ENCODE data around the gene METAP1D.
"Not testable (repeated sequence)": the region's sequence is repeated elsewhere in the genome, so short reads cannot be mapped to it uniquely, and the experiment has no call there.

METAP1D gene

GRCh38 chr2:172105471-172106107 is 105.8 kb downstream of the METAP1D start:
- DNase-seq: no peak

GRCh38 chr2:172106108-172106961 is 106.6 kb downstream of the METAP1D start:
- no peak for DNase-seq

- no peak for DNase-seq
Observed at GRCh38 chr2:172107690-172108586, 108.2 kb downstream of the METAP1D start.

- DNase-seq: no peak
Observed at GRCh38 chr2:172108587-172108930, 108.8 kb downstream of the METAP1D start.

GRCh38 chr2:172109256-172109987 is 109.7 kb downstream of the METAP1D start:
- no peak for DNase-seq

GRCh38 chr2:172109988-172110811 is 110.4 kb downstream of the METAP1D start:
- DNase-seq: no peak

- DNase-seq: no peak
Observed at GRCh38 chr2:172113617-172114016, 113.9 kb downstream of the METAP1D start.

- DNase-seq: not testable (repeated sequence)
Observed at GRCh38 chr2:172114176-172114575, 114.4 kb downstream of the METAP1D start.

GRCh38 chr2:172114579-172114978 is 114.8 kb downstream of the METAP1D start:
- DNase-seq: no peak

- no peak for DNase-seq
Observed at GRCh38 chr2:172116107-172116506, 116.4 kb downstream of the METAP1D start.

GRCh38 chr2:172119089-172119488 is 119.3 kb downstream of the METAP1D start:
- no peak for DNase-seq

- DNase-seq: no peak
Observed at GRCh38 chr2:172120118-172120517, 120.4 kb downstream of the METAP1D start.

- DNase-seq: no peak
Observed at GRCh38 chr2:172128484-172128883, 128.7 kb downstream of the METAP1D start.

GRCh38 chr2:172129404-172129803 is 129.7 kb downstream of the METAP1D start:
- DNase-seq: no peak
